ENCODE results near the gene LDLRAD4. TPM values are rescaled to one million over a fixed set of nuclear protein-coding genes. Genes with fewer than 3 reads are reported as not detected.

LDLRAD4 gene
- total and polyA plus RNA-seq, 2 donors: 46.9 to 80.0 TPM

GRCh38 chr18:13582178-13582670 lies 363.7 kb downstream of the LDLRAD4 start:
- WGBS: 98% methylated on average over 9 of the region's 9 CpGs

GRCh38 chr18:13583576-13584550 lies 365.3 kb downstream of the LDLRAD4 start:
- H3K27ac ChIP-seq (ENCODE audit: low read depth in 1 of 2, low read length in 1 of 2): no peak overlapping the region
- peaks cover 6 to 13% of the 10 kb centered on the region in 2 donors for H3K4me1 ChIP-seq (ENCODE audit: control insufficient read depth in 2 of 2, insufficient read depth in 2 of 2, low read length in 2 of 2)

More at GRCh38 chr18:13582178-13582670, 363.7 kb downstream of the LDLRAD4 start:
- Histone ChIP-seq H3K27ac (ENCODE audit: low read depth in 1 of 2, low read length in 1 of 2) (no peak overlapping the region), H3K9me3 (ENCODE audit: control insufficient read depth in 2 of 2, insufficient read depth in 1 of 2, low read length in 1 of 2) (no peaks in the 10 kb centered on the region), H3K27me3 (ENCODE audit: control insufficient read depth in 2 of 2, insufficient read depth in 1 of 2, low read length in 1 of 2) (no peaks in the 10 kb centered on the region), H3K4me1 (ENCODE audit: control insufficient read depth in 2 of 2, insufficient read depth in 2 of 2, low read length in 2 of 2) (peaks cover 9 to 26% of the 10 kb centered on the region in 2 donors), H3K4me3 (ENCODE audit: low read length in 2 of 2) (no peak overlapping the region), H3K36me3 (ENCODE audit: control insufficient read depth in 2 of 2, insufficient read depth in 2 of 2, low read length in 1 of 2) (peaks cover 15 to 21% of the 10 kb centered on the region in 2 donors)
- DNase-seq (ENCODE audit: low read depth in 6 of 9, low spot score in 9 of 9): no peak

GRCh38 chr18:13584825-13585224 lies 366.3 kb downstream of the LDLRAD4 start:
- Histone ChIP-seq H3K4me1 (ENCODE audit: control insufficient read depth in 2 of 2, insufficient read depth in 2 of 2, low read length in 2 of 2) (peaks cover 2 to 14% of the 10 kb centered on the region in 2 donors), H3K27ac (ENCODE audit: low read depth in 1 of 2, low read length in 1 of 2) (no peak overlapping the region), H3K36me3 (ENCODE audit: control insufficient read depth in 2 of 2, insufficient read depth in 2 of 2, low read length in 1 of 2) (peaks cover 15 to 19% of the 10 kb centered on the region in 2 donors), H3K9me3 (ENCODE audit: control insufficient read depth in 2 of 2, insufficient read depth in 1 of 2, low read length in 1 of 2) (peaks cover 0 to 4% of the 10 kb centered on the region in 2 donors), H3K4me3 (ENCODE audit: low read length in 2 of 2) (no peak overlapping the region), H3K27me3 (ENCODE audit: control insufficient read depth in 2 of 2, insufficient read depth in 1 of 2, low read length in 1 of 2) (no peaks in the 10 kb centered on the region)
- no peak for DNase-seq (ENCODE audit: low read depth in 6 of 9, low spot score in 9 of 9)
- WGBS: 88% methylated on average over 11 of the region's 11 CpGs

More at GRCh38 chr18:13583576-13584550, 365.3 kb downstream of the LDLRAD4 start:
- no peak for DNase-seq (ENCODE audit: low read depth in 6 of 9, low spot score in 9 of 9)
- 96% methylated on average over 27 of the region's 27 CpGs for WGBS
- H3K9me3 ChIP-seq (ENCODE audit: control insufficient read depth in 2 of 2, insufficient read depth in 1 of 2, low read length in 1 of 2): no peaks in the 10 kb centered on the region
- H3K36me3 ChIP-seq (ENCODE audit: control insufficient read depth in 2 of 2, insufficient read depth in 2 of 2, low read length in 1 of 2): peaks cover 15 to 21% of the 10 kb centered on the region in 2 donors
- no peak overlapping the region for H3K4me3 ChIP-seq (ENCODE audit: low read length in 2 of 2)
- H3K27me3 ChIP-seq (ENCODE audit: control insufficient read depth in 2 of 2, insufficient read depth in 1 of 2, low read length in 1 of 2): no peaks in the 10 kb centered on the region

GRCh38 chr18:13585379-13586153 lies 367.0 kb downstream of the LDLRAD4 start:
- no peak for DNase-seq (ENCODE audit: low read depth in 6 of 9, low spot score in 9 of 9)
- H3K27ac ChIP-seq (ENCODE audit: low read depth in 1 of 2, low read length in 1 of 2): no peak overlapping the region
- H3K4me1 ChIP-seq (ENCODE audit: control insufficient read depth in 2 of 2, insufficient read depth in 2 of 2, low read length in 2 of 2): peaks cover 8 to 15% of the 10 kb centered on the region in 2 donors
- H3K27me3 ChIP-seq (ENCODE audit: control insufficient read depth in 2 of 2, insufficient read depth in 1 of 2, low read length in 1 of 2): no peaks in the 10 kb centered on the region
- no peak overlapping the region for H3K4me3 ChIP-seq (ENCODE audit: low read length in 2 of 2)
- peaks cover 0 to 4% of the 10 kb centered on the region in 2 donors for H3K9me3 ChIP-seq (ENCODE audit: control insufficient read depth in 2 of 2, insufficient read depth in 1 of 2, low read length in 1 of 2)
- 66% methylated on average over 4 of the region's 4 CpGs for WGBS
- H3K36me3 ChIP-seq (ENCODE audit: control insufficient read depth in 2 of 2, insufficient read depth in 2 of 2, low read length in 1 of 2): peaks cover 17% of the 10 kb centered on the region in 2 donors

- Histone ChIP-seq H3K36me3 (ENCODE audit: control insufficient read depth in 2 of 2, insufficient read depth in 2 of 2, low read length in 1 of 2) (peaks cover 17% of the 10 kb centered on the region in 2 donors), H3K27ac (ENCODE audit: low read depth in 1 of 2, low read length in 1 of 2) (no peak overlapping the region), H3K4me3 (ENCODE audit: low read length in 2 of 2) (no peak overlapping the region), H3K9me3 (ENCODE audit: control insufficient read depth in 2 of 2, insufficient read depth in 1 of 2, low read length in 1 of 2) (peaks cover 0 to 4% of the 10 kb centered on the region in 2 donors), H3K4me1 (ENCODE audit: control insufficient read depth in 2 of 2, insufficient read depth in 2 of 2, low read length in 2 of 2) (peaks cover 11 to 19% of the 10 kb centered on the region in 2 donors), H3K27me3 (ENCODE audit: control insufficient read depth in 2 of 2, insufficient read depth in 1 of 2, low read length in 1 of 2) (no peaks in the 10 kb centered on the region)
- DNase-seq (ENCODE audit: low read depth in 6 of 9, low spot score in 9 of 9): no peak
- 96% methylated on average over 1 of the region's 1 CpG for WGBS
Observed at GRCh38 chr18:13587001-13587400, 368.4 kb downstream of the LDLRAD4 start.

GRCh38 chr18:13587477-13587876 lies 368.9 kb downstream of the LDLRAD4 start:
- Histone ChIP-seq H3K9me3 (ENCODE audit: control insufficient read depth in 2 of 2, insufficient read depth in 1 of 2, low read length in 1 of 2) (peaks cover 0 to 4% of the 10 kb centered on the region in 2 donors), H3K27me3 (ENCODE audit: control insufficient read depth in 2 of 2, insufficient read depth in 1 of 2, low read length in 1 of 2) (no peaks in the 10 kb centered on the region), H3K27ac (ENCODE audit: low read depth in 1 of 2, low read length in 1 of 2) (no peak overlapping the region), H3K4me3 (ENCODE audit: low read length in 2 of 2) (no peak overlapping the region), H3K36me3 (ENCODE audit: control insufficient read depth in 2 of 2, insufficient read depth in 2 of 2, low read length in 1 of 2) (peaks cover 17% of the 10 kb centered on the region in 2 donors), H3K4me1 (ENCODE audit: control insufficient read depth in 2 of 2, insufficient read depth in 2 of 2, low read length in 2 of 2) (peaks cover 11 to 19% of the 10 kb centered on the region in 2 donors)
- 99% methylated on average over 3 of the region's 3 CpGs for WGBS
- DNase-seq (ENCODE audit: low read depth in 6 of 9, low spot score in 9 of 9): no peak

GRCh38 chr18:13587937-13588336 lies 369.4 kb downstream of the LDLRAD4 start:
- Histone ChIP-seq H3K27me3 (ENCODE audit: control insufficient read depth in 2 of 2, insufficient read depth in 1 of 2, low read length in 1 of 2) (no peaks in the 10 kb centered on the region), H3K4me3 (ENCODE audit: low read length in 2 of 2) (no peak overlapping the region), H3K9me3 (ENCODE audit: control insufficient read depth in 2 of 2, insufficient read depth in 1 of 2, low read length in 1 of 2) (peaks cover 0 to 4% of the 10 kb centered on the region in 2 donors), H3K4me1 (ENCODE audit: control insufficient read depth in 2 of 2, insufficient read depth in 2 of 2, low read length in 2 of 2) (peaks cover 11 to 19% of the 10 kb centered on the region in 2 donors), H3K27ac (ENCODE audit: low read depth in 1 of 2, low read length in 1 of 2) (no peak overlapping the region), H3K36me3 (ENCODE audit: control insufficient read depth in 2 of 2, insufficient read depth in 2 of 2, low read length in 1 of 2) (peaks cover 17 to 18% of the 10 kb centered on the region in 2 donors)
- 94% methylated on average over 3 of the region's 3 CpGs for WGBS
- no peak for DNase-seq (ENCODE audit: low read depth in 6 of 9, low spot score in 9 of 9)

GRCh38 chr18:13589316-13589715 lies 370.8 kb downstream of the LDLRAD4 start:
- Histone ChIP-seq H3K4me1 (ENCODE audit: control insufficient read depth in 2 of 2, insufficient read depth in 2 of 2, low read length in 2 of 2) (peaks cover 11 to 26% of the 10 kb centered on the region in 2 donors), H3K9me3 (ENCODE audit: control insufficient read depth in 2 of 2, insufficient read depth in 1 of 2, low read length in 1 of 2) (peaks cover 0 to 4% of the 10 kb centered on the region in 2 donors), H3K27me3 (ENCODE audit: control insufficient read depth in 2 of 2, insufficient read depth in 1 of 2, low read length in 1 of 2) (no peaks in the 10 kb centered on the region), H3K36me3 (ENCODE audit: control insufficient read depth in 2 of 2, insufficient read depth in 2 of 2, low read length in 1 of 2) (peaks cover 13 to 17% of the 10 kb centered on the region in 2 donors), H3K4me3 (ENCODE audit: low read length in 2 of 2) (no peak overlapping the region), H3K27ac (ENCODE audit: low read depth in 1 of 2, low read length in 1 of 2) (no peak overlapping the region)
- no peak for DNase-seq (ENCODE audit: low read depth in 6 of 9, low spot score in 9 of 9)
- WGBS: 98% methylated on average over 4 of the region's 4 CpGs
